HepG2 (cell line): ENCODE data around the gene C1QTNF5. TPM values are rescaled to one million over a fixed set of nuclear protein-coding genes. Genes with fewer than 3 reads are reported as not detected.

ENCODE experiments used
- E2F2 ChIP-seq: sonication (generic); formaldehyde crosslinking; IDR thresholded peaks from 2 replicates; pipeline ENCODE4 v1.4.0; 2020; ENCODE audit warnings: missing genetic modification reagents, borderline replicate concordance
- FOXC1 ChIP-seq: sonication (generic); formaldehyde crosslinking; IDR thresholded peaks from 2 replicates; pipeline ENCODE4 v1.8.0; 2022; ENCODE audit warnings: mild to moderate bottlenecking, missing genetic modification reagents, borderline replicate concordance
- GATA4 ChIP-seq: sonication (generic); IDR thresholded peaks from 2 replicates; pipeline ENCODE4 v1.6.1; 2016; ENCODE audit warnings: antibody characterized with exemption, low read depth, borderline replicate concordance
- GPBP1L1 ChIP-seq: sonication (generic); formaldehyde crosslinking; IDR thresholded peaks from 2 replicates; pipeline ENCODE4 v1.5.0; 2020; ENCODE audit warnings: mild to moderate bottlenecking, missing genetic modification reagents
- HOXA5 ChIP-seq: sonication (generic); formaldehyde crosslinking; IDR thresholded peaks from 2 replicates; pipeline ENCODE4 v1.4.0; 2020; ENCODE audit warnings: missing genetic modification reagents
- JUNB ChIP-seq: sonication (generic); formaldehyde crosslinking; IDR thresholded peaks from 2 replicates; pipeline ENCODE4 v1.8.0; 2022; ENCODE audit warnings: missing genetic modification reagents, mild to moderate bottlenecking, borderline replicate concordance
- NFYB ChIP-seq: sonication (generic); formaldehyde crosslinking; IDR thresholded peaks from 2 replicates; pipeline ENCODE4 v1.4.0; 2020; ENCODE audit warnings: missing genetic modification reagents
- NR2F6 ChIP-seq, 2 experiments: IDR thresholded peaks; 2 replicates each; pipeline ENCODE4 v1.6.1; 2016; ENCODE audit warnings: antibody characterized with exemption in 1 of 2, mild to moderate bottlenecking in 1 of 2
- RARG ChIP-seq: sonication (generic); formaldehyde crosslinking; IDR thresholded peaks from 2 replicates; pipeline ENCODE4 v1.4.0; 2020; ENCODE audit warnings: low read depth, mild to moderate bottlenecking, missing genetic modification reagents
- TRIM24 ChIP-seq: sonication (generic); formaldehyde crosslinking; IDR thresholded peaks from 2 replicates; pipeline ENCODE4 v1.8.0; 2022; ENCODE audit warnings: mild to moderate bottlenecking, missing genetic modification reagents
- ZFP62 ChIP-seq: sonication (generic); formaldehyde crosslinking; IDR thresholded peaks from 2 replicates; pipeline ENCODE4 v1.4.0; 2020; ENCODE audit warnings: missing genetic modification reagents
- ZFP90 ChIP-seq: sonication (generic); formaldehyde crosslinking; IDR thresholded peaks from 2 replicates; pipeline ENCODE4 v1.8.0; 2022; ENCODE audit warnings: missing genetic modification reagents, mild to moderate bottlenecking, inconsistent platforms, borderline replicate concordance
- ZFX ChIP-seq: sonication (generic); formaldehyde crosslinking; IDR thresholded peaks from 2 replicates; pipeline ENCODE4 v1.4.0; 2020; ENCODE audit warnings: mild to moderate bottlenecking, low read depth, missing genetic modification reagents, moderate library complexity
- ZNF235 ChIP-seq: sonication (generic); formaldehyde crosslinking; IDR thresholded peaks from 2 replicates; pipeline ENCODE4 v1.8.1; 2023; ENCODE audit warnings: mild to moderate bottlenecking, missing genetic modification reagents, borderline replicate concordance
- ZNF337 ChIP-seq: sonication (generic); formaldehyde crosslinking; IDR thresholded peaks from 2 replicates; pipeline ENCODE4 v1.5.1; 2020; ENCODE audit warnings: missing genetic modification reagents, low read depth, mild to moderate bottlenecking, borderline replicate concordance
- ZNF34 ChIP-seq: sonication (generic); formaldehyde crosslinking; IDR thresholded peaks from 2 replicates; pipeline ENCODE4 v1.4.0; 2020; ENCODE audit warnings: mild to moderate bottlenecking, missing genetic modification reagents, borderline replicate concordance
- ZNF503 ChIP-seq: sonication (generic); formaldehyde crosslinking; IDR thresholded peaks from 2 replicates; pipeline ENCODE4 v1.4.0; 2020; ENCODE audit warnings: missing genetic modification reagents
- ZNF607 ChIP-seq: sonication (generic); formaldehyde crosslinking; IDR thresholded peaks from 2 replicates; pipeline ENCODE4 v1.5.1; 2020; ENCODE audit warnings: missing genetic modification reagents, mild to moderate bottlenecking, borderline replicate concordance
- ZNF788 ChIP-seq: sonication (generic); formaldehyde crosslinking; IDR thresholded peaks from 2 replicates; pipeline ENCODE4 v1.5.0; 2020; ENCODE audit warnings: mild to moderate bottlenecking, missing genetic modification reagents, borderline replicate concordance
- ZNF879 ChIP-seq: sonication (generic); formaldehyde crosslinking; IDR thresholded peaks from 2 replicates; pipeline ENCODE4 v1.8.1; 2023; ENCODE audit warnings: missing genetic modification reagents
- polyA plus RNA-seq, 8 experiments: library from polyadenylated mRNA; depleted of rRNA in 3 of 8; stranded (reverse) in 7 of 8; unstranded in 1 of 8; fragments of >200 nt; fragmentation: Illumina TruSeq in 4 of 8; extraction: Trizol in 4 of 8; gene quantifications; 2 replicates each; pipeline versions ENCODE4 v1.2.1 to v1.2.3, GENCODE V29; 2011 to 2016; ENCODE audit warnings: low read depth in 4 of 8, missing spikeins in 1 of 8, mixed read lengths in 1 of 8; ENCODE audit not compliant: insufficient read depth in 1 of 8
- total RNA-seq, 5 experiments: library from RNA; depleted of rRNA; stranded (reverse); fragments of >200 nt; fragmentation: Illumina TruSeq; extraction: Trizol; gene quantifications; 2 replicates each; pipeline ENCODE4 v1.2.3, GENCODE V29; 2016; ENCODE audit warnings: low read depth in 1 of 5
- TF ChIP-seq, protein P1 (sequence below): sonication (generic); formaldehyde crosslinking; IDR thresholded peaks from 2 replicates; pipeline ENCODE4 v1.4.0; 2020; ENCODE audit warnings: missing genetic modification reagents, borderline replicate concordance

Gene C1QTNF5
- total and polyA plus RNA-seq, 2 of the 13 experiments (the other 11 are each of a cell fraction or from before 2014, with no cell fraction given): 0.86 to 1.2 TPM

DNA sequence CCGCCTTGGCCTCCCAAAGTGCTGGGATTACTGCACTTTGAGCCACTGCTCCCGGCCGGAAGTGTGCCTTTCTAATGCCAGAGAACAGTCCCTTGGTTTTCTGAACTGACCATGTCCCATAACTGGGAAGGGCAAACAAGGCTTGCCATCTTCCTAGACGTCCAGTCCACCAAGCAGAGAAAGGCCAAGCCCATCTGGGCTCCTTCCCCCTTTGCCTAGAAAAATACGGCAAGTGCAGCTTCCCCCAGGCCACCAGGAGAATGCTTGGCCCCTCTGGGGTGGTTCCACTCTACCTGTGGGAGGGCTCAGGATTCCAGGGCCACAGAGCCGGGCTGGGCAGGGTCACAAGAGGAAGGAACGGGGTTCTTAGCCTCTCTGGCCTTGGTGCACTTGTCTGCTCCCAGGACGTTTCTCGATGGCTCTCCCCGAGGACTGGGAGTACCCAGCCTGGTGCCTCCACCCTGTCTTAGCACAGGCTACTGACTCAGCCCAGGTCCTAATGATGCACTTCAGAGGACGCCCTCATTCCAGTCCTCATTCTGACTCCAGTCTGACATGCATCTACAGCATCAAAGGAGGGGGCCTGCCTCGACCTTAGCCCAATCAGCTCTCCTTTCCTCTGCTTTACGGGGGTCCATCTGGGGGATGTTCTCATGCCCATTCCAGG is 39.6 kb upstream of the C1QTNF5 start (continued):
- TF ChIP-seq FOXC1 (CRISPR knock-in tag): no peak
- no peak for TF ChIP-seq RARG
- peak; percentile 70; the same call in 1 of the 2 replicates for TF ChIP-seq ZNF337 (CRISPR knock-in tag)
- no peak for TF ChIP-seq ZNF34
- no peak for TF ChIP-seq ZFP62 (CRISPR knock-in tag)
- peak; percentile 37 for TF ChIP-seq ZFX (CRISPR knock-in tag)
- no peak for TF ChIP-seq NFYB (CRISPR knock-in tag)
- TF ChIP-seq ZNF607 (CRISPR knock-in tag): no peak
- no peak for TF ChIP-seq ZFP90
- TF ChIP-seq, protein P1, sequence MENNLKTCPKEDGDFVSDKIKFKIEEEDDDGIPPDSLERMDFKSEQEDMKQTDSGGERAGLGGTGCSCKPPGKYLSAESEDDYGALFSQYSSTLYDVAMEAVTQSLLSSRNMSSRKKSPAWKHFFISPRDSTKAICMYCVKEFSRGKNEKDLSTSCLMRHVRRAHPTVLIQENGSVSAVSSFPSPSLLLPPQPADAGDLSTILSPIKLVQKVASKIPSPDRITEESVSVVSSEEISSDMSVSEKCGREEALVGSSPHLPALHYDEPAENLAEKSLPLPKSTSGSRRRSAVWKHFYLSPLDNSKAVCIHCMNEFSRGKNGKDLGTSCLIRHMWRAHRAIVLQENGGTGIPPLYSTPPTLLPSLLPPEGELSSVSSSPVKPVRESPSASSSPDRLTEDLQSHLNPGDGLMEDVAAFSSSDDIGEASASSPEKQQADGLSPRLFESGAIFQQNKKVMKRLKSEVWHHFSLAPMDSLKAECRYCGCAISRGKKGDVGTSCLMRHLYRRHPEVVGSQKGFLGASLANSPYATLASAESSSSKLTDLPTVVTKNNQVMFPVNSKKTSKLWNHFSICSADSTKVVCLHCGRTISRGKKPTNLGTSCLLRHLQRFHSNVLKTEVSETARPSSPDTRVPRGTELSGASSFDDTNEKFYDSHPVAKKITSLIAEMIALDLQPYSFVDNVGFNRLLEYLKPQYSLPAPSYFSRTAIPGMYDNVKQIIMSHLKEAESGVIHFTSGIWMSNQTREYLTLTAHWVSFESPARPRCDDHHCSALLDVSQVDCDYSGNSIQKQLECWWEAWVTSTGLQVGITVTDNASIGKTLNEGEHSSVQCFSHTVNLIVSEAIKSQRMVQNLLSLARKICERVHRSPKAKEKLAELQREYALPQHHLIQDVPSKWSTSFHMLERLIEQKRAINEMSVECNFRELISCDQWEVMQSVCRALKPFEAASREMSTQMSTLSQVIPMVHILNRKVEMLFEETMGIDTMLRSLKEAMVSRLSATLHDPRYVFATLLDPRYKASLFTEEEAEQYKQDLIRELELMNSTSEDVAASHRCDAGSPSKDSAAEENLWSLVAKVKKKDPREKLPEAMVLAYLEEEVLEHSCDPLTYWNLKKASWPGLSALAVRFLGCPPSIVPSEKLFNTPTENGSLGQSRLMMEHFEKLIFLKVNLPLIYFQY (CRISPR knock-in tag): no peak
- no peak for TF ChIP-seq HOXA5 (CRISPR knock-in tag)
- no peak for TF ChIP-seq ZNF235 (CRISPR knock-in tag)
- no peak for TF ChIP-seq TRIM24 (CRISPR knock-in tag)
- TF ChIP-seq E2F2 (CRISPR knock-in tag): no peak
- TF ChIP-seq GPBP1L1: no peak
- TF ChIP-seq NR2F6 (IDR thresholded peaks at IDR 0.05): no peak
- TF ChIP-seq NR2F6 (CRISPR knock-in tag; IDR thresholded peaks at IDR 0.05): 0 out of 2 replicates have a peak, but pooled peaks have one; percentile 16
- TF ChIP-seq GATA4: no peak
- no peak for TF ChIP-seq ZNF879 (CRISPR knock-in tag)
- TF ChIP-seq ZNF788: peak; percentile 48; the same call in 1 of the 2 replicates
- TF ChIP-seq ZNF503 (CRISPR knock-in tag): no peak
- TF ChIP-seq JUNB: no peak
